Loucy (cell line): ENCODE data around the gene SELENOF.

Source experiments
- H2AFZ ChIP-seq: fragments of 200-600 bp; sonication (generic); 2 replicates; pipeline ENCODE4 v1.6.0; 2016; ENCODE audit warnings: antibody characterized with exemption, mild to moderate bottlenecking, low read length, moderate library complexity
- H3F3A ChIP-seq: fragments of 200-600 bp; 2 replicates; pipeline ENCODE4 v1.6.0; 2016; ENCODE audit warnings: antibody characterized with exemption, low read depth, mild to moderate bottlenecking
- H3K27me3 ChIP-seq: fragments of 200-600 bp; sonication (generic); 2 replicates; pipeline ENCODE4 v1.6.1; 2014; ENCODE audit warnings: low read length, mild to moderate bottlenecking; ENCODE audit not compliant: insufficient read depth, poor library complexity, severe bottlenecking
- H3K36me3 ChIP-seq: fragments of 200-600 bp; sonication (generic); 2 replicates; pipeline ENCODE4 v1.6.1; 2016; ENCODE audit warnings: low read length; ENCODE audit not compliant: insufficient read depth
- H3K4me1 ChIP-seq: fragments of 200-600 bp; sonication (generic); 2 replicates; pipeline ENCODE4 v1.5.1; 2014; ENCODE audit warnings: low read length, mild to moderate bottlenecking; ENCODE audit not compliant: insufficient read depth, poor library complexity, severe bottlenecking
- H3K4me2 ChIP-seq: fragments of 200-600 bp; sonication (generic); 2 replicates; pipeline ENCODE4 v1.6.0; 2014; ENCODE audit warnings: antibody characterized with exemption, low read length, low read depth, mild to moderate bottlenecking; ENCODE audit not compliant: poor library complexity, severe bottlenecking
- H3K4me3 ChIP-seq: fragments of 200-600 bp; sonication (generic); 2 replicates; pipeline ENCODE4 v1.5.1; 2014; ENCODE audit warnings: low read length, mild to moderate bottlenecking, mixed read lengths; ENCODE audit not compliant: poor library complexity, severe bottlenecking
- H3K79me2 ChIP-seq: fragments of 200-600 bp; sonication (generic); 2 replicates; pipeline ENCODE4 v1.6.1; 2014; ENCODE audit warnings: low read length; ENCODE audit not compliant: insufficient read depth
- H3K9ac ChIP-seq: fragments of 200-600 bp; sonication (generic); 2 replicates; pipeline ENCODE4 v1.6.0; 2014; ENCODE audit warnings: mild to moderate bottlenecking, low read depth, low read length, moderate library complexity; ENCODE audit not compliant: poor library complexity, severe bottlenecking
- H3K9me2 ChIP-seq: fragments of 200-600 bp; sonication (generic); replicated peaks from 2 replicates; pipeline ENCODE4 v1.6.1; 2016; ENCODE audit warnings: low read depth, low read length, mixed read lengths
- H3K9me3 ChIP-seq: fragments of 200-600 bp; sonication (generic); 2 replicates; pipeline ENCODE4 v1.6.1; 2014; ENCODE audit warnings: mild to moderate bottlenecking, antibody characterized with exemption, low read length, low read depth; ENCODE audit not compliant: insufficient read depth
- H4K20me1 ChIP-seq: fragments of 200-600 bp; sonication (generic); 2 replicates; pipeline ENCODE4 v1.6.0; 2014; ENCODE audit warnings: antibody characterized with exemption, low read length, mild to moderate bottlenecking; ENCODE audit not compliant: insufficient read depth, poor library complexity, severe bottlenecking
- EZH2phosphoT487 ChIP-seq: fragments of 200-600 bp; IDR thresholded peaks from 2 replicates; pipeline ENCODE4 v1.6.1; 2018; ENCODE audit warnings: antibody characterized with exemption, mild to moderate bottlenecking, moderate library complexity, borderline replicate concordance
- TF ChIP-seq, protein P1 (sequence below): fragments of 200-600 bp; sonication (generic); conservative IDR thresholded peaks from 2 replicates; pipeline ENCODE4 v1.5.1; 2014; ENCODE audit warnings: mild to moderate bottlenecking, antibody characterized with exemption, low read length

SELENOF gene

GRCh38 chr1:86951430-86951829 is 37.5 kb upstream of the SELENOF start:
- Histone ChIP-seq H3K9me3 (no peaks in the 10 kb centered on the region), H3K9me2 (no peaks in the 10 kb centered on the region), H3K4me1 (peaks cover 8% of the 10 kb centered on the region), H4K20me1 (no peaks in the 10 kb centered on the region), H3K36me3 (no peaks in the 10 kb centered on the region), H3K4me3 (no peak overlapping the region), H2AFZ (no peak overlapping the region), H3F3A (no peaks in the 10 kb centered on the region), H3K9ac (no peak overlapping the region), H3K4me2 (no peak overlapping the region), H3K27me3 (no peaks in the 10 kb centered on the region), H3K79me2 (peaks cover 50% of the 10 kb centered on the region; the same call in 1 of the 2 replicates)
- TF ChIP-seq EZH2phosphoT487 = no peak
- TF ChIP-seq, protein P1, sequence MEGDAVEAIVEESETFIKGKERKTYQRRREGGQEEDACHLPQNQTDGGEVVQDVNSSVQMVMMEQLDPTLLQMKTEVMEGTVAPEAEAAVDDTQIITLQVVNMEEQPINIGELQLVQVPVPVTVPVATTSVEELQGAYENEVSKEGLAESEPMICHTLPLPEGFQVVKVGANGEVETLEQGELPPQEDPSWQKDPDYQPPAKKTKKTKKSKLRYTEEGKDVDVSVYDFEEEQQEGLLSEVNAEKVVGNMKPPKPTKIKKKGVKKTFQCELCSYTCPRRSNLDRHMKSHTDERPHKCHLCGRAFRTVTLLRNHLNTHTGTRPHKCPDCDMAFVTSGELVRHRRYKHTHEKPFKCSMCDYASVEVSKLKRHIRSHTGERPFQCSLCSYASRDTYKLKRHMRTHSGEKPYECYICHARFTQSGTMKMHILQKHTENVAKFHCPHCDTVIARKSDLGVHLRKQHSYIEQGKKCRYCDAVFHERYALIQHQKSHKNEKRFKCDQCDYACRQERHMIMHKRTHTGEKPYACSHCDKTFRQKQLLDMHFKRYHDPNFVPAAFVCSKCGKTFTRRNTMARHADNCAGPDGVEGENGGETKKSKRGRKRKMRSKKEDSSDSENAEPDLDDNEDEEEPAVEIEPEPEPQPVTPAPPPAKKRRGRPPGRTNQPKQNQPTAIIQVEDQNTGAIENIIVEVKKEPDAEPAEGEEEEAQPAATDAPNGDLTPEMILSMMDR = no peak

GRCh38 chr1:86950712-86951419 is 36.9 kb upstream of the SELENOF start:
- Histone ChIP-seq H4K20me1 (no peaks in the 10 kb centered on the region), H3K27me3 (no peaks in the 10 kb centered on the region), H3K9ac (no peak overlapping the region), H3K4me3 (no peak overlapping the region), H3F3A (no peaks in the 10 kb centered on the region), H3K9me3 (no peaks in the 10 kb centered on the region), H3K4me1 (peaks cover 7% of the 10 kb centered on the region), H3K36me3 (no peaks in the 10 kb centered on the region), H3K79me2 (peaks cover 56% of the 10 kb centered on the region; the same call in 1 of the 2 replicates), H3K4me2 (no peak overlapping the region), H3K9me2 (no peaks in the 10 kb centered on the region), H2AFZ (no peak overlapping the region)
- TF ChIP-seq, protein P1 = no peak
- TF ChIP-seq EZH2phosphoT487 = no peak

- Histone ChIP-seq H3K9me2 (no peaks in the 10 kb centered on the region), H3K36me3 (no peaks in the 10 kb centered on the region), H3K27me3 (no peaks in the 10 kb centered on the region), H3F3A (no peaks in the 10 kb centered on the region), H4K20me1 (no peaks in the 10 kb centered on the region), H3K9me3 (no peaks in the 10 kb centered on the region), H3K4me3 (no peak overlapping the region), H2AFZ (no peak overlapping the region), H3K4me1 (peaks cover 2% of the 10 kb centered on the region), H3K9ac (no peak overlapping the region), H3K4me2 (no peak overlapping the region), H3K79me2 (peaks cover 70% of the 10 kb centered on the region)
- TF ChIP-seq, protein P1 = no peak
- no peak for TF ChIP-seq EZH2phosphoT487
Measured at GRCh38 chr1:86948212-86948611, 34.3 kb upstream of the SELENOF start.
